Endometrial microvascular endothelial cells (primary cell): ENCODE measurements around the gene TEX38. TPM values are rescaled to one million over a fixed set of nuclear protein-coding genes. Genes with fewer than 3 reads are reported as not detected.
"Not testable (repeated sequence)": the region's sequence is repeated elsewhere in the genome, so short reads cannot be mapped to it uniquely, and the experiment has no call there.

Experiments used
- in situ Hi-C: cut with HindIII; loops from 2 replicates; pipeline ENCODE4 v1.10.0; 2017; ENCODE audit warnings: low sequenced_read_pairs, low pct_unique_long_range_greater_than_20kb; ENCODE audit errors: inconsistent ontology term
- total RNA-seq: library from RNA; depleted of rRNA; stranded (reverse); fragments of >200 nt; gene quantifications from one replicate; pipeline ENCODE4 v1.2.3, GENCODE V29; 2015; ENCODE audit errors: inconsistent ontology term

The TEX38 gene
- total RNA-seq, 1 donor from 2014 or later = not detected

DNA sequence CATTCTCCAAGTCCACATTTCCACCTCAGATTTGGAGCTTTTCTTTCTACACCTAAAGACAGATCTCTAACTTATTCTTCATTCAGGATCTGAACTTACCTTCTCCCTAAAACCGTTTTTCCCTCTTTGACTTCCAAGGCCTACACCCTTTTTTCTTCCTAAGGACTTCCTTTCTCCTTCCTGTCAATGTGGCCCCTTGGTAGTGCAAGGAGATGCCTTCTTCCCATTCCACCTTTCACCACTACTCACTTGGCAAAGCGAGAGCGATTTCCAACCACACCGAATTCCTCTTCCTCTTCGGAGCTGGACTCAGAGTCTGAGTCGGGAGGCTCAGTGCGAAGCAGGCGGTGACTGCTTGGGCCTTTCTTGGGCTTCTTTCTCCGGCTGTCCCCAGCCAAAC is 46.0 kb downstream of the TEX38 start:
- in situ Hi-C loops = no loop called here

DNA sequence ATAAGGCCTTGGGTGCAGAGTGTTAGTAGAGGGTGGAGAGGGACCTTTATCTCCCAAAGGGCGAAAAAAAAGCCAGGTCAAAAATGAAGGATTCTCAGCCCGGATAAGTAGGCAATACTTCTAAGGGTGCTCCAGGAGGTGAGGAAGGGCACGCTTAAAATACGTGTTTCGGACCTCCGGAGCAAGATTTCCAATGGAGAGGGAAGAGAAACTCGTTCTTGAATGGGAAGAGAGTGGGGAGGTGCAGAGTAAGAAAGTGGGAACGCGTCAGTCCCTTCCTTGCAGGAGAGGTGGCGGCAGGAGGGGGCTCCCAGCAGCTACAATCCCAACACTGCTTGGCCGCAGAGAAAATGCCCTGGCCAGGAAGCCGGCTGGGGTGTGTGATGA is 46.7 kb downstream of the TEX38 start:
- in situ Hi-C loops = no loop called here

DNA sequence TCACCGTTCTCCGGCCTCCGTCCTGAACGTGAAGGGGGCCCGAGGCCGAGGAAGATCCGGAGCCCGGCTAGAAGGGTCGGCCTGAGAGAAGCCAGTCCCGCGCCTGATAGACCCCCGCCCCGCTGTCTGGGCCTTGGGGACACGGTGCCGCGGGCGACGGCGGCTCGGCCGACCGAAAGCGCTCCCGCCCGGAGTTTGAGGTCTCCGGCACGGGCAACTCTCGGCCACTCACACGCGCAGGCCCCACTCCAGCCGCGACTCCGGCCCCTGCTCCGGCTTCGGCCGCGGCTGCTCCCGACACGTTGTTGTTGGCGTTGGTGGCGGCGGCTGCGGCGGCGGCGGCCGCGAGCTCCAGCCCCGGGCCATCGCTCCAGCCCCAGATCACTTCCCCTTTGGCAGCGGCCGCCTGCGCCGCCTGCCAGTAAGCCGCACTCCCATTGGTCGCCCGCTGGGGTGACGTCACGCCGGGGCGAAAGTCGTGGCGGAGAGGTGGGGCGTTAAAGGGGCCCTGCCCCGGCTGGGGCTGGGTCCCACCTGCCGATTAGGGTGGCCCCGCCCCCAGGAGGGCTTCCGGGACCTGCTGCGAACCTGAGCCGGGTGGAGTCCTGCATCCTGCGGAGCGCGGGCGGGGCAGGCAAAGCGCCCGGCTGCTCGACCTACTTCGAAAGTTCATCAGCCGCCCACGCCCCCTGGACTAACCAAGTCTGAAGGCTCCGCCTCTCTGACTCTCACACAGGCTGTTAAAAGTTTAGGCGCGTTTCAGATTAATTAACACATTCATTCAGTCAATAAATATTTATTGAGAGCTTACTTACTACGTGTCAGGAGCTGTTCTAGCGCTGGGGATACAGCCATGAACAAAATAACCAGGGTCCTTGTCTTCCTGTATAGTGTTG is 47.3 kb downstream of the TEX38 start, which contains the start of gene EFCAB14:
Gene EFCAB14, minus strand, starts transcription at position 388 of the 896 bp plus-strand sequence. CDS start 1,027 bp downstream, outside the sequence.
- in situ Hi-C loops = no loop called here

DNA sequence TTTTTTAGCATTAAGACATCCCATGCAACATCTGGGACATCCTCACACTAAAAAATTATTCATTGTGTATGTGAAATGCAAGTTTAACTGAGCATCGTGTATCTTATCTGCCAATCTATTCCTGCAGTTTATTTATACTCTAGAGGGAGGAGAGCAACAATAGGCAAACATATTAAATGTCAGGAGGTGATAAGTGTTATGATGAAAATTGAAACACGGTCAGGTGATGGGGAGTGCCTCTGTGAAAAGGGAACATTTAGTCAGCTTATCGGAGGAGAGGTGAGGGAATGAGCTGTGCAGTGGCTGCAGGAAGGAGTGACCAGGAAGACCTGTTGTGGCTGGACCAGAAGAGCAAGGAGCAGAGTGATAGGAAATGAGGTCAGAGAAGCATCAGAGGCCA is 48.0 kb downstream of the TEX38 start:
- in situ Hi-C loops = no loop called here

DNA sequence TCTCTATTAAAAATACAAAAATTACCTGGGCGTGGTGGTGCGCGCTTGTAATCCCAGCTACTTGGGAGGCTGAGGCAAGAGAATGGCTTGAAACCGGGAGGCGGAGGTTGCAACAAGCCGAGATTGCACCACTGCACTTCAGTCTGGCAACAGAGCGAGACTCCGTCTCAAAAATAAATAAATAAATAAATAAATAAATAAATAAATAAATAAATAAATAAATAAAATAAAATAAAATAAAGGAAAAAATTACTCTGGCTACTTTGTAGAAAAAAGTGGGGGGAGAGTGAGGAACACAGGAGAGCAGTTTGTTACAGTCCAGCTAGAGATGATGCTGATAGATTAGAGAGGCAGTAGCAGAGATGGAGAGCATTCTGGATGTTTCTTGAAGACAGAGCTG is 48.7 kb downstream of the TEX38 start:
- in situ Hi-C loops = not testable (repeated sequence)

DNA sequence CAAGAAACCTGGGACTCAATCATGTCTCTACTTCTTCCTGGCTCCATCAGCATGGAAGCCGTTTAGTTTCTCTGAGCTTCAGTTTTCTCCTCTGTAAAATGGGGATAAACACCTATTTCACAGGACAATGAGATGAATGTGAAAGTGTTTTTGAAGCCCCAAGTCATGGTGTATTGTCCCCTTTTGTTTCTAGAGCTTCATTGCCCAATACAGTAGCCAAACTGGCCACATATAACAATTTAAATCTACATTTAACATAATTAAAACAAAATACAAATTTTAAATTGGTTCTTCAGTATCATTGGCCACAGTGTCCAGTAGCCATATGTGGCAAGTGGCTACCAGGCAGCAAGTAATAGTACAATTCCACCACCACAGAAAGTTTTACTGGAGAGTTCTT is 49.5 kb downstream of the TEX38 start:
- in situ Hi-C loops = no loop called here

DNA sequence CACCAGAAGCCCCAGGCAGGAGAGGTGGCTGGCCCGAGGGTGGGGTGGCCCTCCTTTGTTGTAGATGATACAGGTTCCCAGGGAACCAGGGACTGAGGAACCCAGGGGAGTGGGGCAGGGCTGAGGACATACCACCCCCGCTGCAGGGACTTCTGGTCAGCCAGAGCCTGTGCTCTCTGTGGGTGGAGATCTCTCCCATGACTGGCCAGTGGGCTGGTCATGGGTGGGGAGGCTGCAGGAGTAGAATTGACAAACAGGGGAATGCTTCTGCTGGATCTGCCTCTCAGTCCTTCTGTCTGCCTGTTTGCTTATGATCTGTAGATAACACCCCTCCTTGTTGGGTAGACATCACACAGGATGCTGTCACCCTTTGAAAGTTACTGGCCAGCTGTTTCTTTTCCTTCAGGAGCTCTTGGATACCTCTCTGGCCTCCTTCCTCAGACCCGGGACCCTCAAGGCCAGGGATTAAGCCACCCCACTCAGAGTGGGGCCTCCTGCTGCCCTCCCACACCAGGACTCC is 50.1 kb downstream of the TEX38 start:
- in situ Hi-C loops = no loop called here

Other genes with a start within 250 kb of the TEX38 start
- not detected for gene DMBX1, start 182.0 kb upstream of the TEX38 start, total RNA-seq
- not detected for gene KNCN, start 120.2 kb upstream of the TEX38 start, total RNA-seq
- gene MKNK1, start 67.6 kb upstream of the TEX38 start, total RNA-seq = 21.0 TPM
- 3.3 TPM for gene MOB3C, start 55.0 kb upstream of the TEX38 start, total RNA-seq
- gene ATPAF1, start 3.5 kb upstream of the TEX38 start, total RNA-seq = 64.8 TPM
- gene EFCAB14, start 47.3 kb downstream of the TEX38 start, total RNA-seq = 46.5 TPM
- gene CYP4B1, start 127.2 kb downstream of the TEX38 start, total RNA-seq = not detected